Measurements from ENCODE around the gene ULK1. TPM values are rescaled to one million over a fixed set of nuclear protein-coding genes. Genes with fewer than 3 reads are reported as not detected.

Gene ULK1
- total RNA-seq, 1 donor from 2014 or later = 156 TPM

DNA sequence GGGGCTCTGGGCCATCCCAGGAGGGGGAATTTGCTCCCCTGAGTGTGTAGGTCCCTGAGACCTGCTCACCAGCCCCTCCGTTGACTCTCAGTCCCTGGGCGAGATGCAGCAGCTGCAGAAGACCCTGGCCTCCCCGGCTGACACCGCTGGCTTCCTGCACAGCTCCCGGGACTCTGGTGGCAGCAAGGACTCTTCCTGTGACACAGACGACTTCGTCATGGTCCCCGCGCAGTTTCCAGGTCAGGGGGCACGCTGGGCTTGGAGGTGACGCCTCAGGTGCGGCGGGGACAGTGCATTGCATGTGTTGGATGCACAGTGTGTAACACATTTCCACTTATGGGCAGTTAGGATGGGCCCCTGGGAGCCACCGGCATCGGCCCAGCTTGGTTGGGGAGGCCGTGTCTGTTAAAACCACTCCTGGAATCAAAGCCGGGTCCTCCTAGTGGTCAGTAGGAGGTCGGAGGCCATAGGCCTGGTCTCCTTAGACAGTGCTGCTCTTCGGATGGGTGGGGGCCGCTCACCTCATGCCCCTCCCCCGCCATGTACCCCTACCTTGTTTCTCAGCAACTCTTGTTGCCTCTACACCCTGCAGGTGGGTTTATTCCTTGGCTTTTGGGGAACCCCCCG is 17.5 kb downstream of the ULK1 start:
- TF ChIP-seq CTCF (IDR thresholded peaks at IDR 0.05) = no peak
- peaks cover 96% of the 10 kb centered on the region in 2 donors for H3K36me3 ChIP-seq

GRCh38 chr12:131912518-131913274 is 18.3 kb downstream of the ULK1 start:
- H3K27me3 ChIP-seq = no peaks in the 10 kb centered on the region
- H3K4me3 ChIP-seq = no peak overlapping the region
- TF ChIP-seq CTCF (IDR thresholded peaks at IDR 0.05) = no peak
- H3K9me3 ChIP-seq = no peaks in the 10 kb centered on the region
- H3K4me1 ChIP-seq = peaks cover 4 to 10% of the 10 kb centered on the region in 2 donors
- H3K27ac ChIP-seq = peak overlapping the region; percentile 9 to 66
- intact Hi-C loops (cut with DNase I) = loop anchor here (1.0 to 2.0 kb wide), 2 partner anchors 16 kb away; partner anchors contain the start of gene PUS1
- peak; percentile 63 to 94 for DNase-seq (ENCODE audit: low spot score in 2 of 2)
- H3K36me3 ChIP-seq = peaks cover 93 to 94% of the 10 kb centered on the region in 2 donors

More for the DNA sequence above, 17.5 kb downstream of the ULK1 start:
- peaks cover 4 to 10% of the 10 kb centered on the region in 2 donors for H3K4me1 ChIP-seq
- intact Hi-C loops (cut with DNase I) = loop anchor here (1.0 to 2.0 kb wide), 2 partner anchors 16 to 17 kb away; partner anchors contain the start of gene PUS1
- H3K9me3 ChIP-seq = no peaks in the 10 kb centered on the region
- H3K4me3 ChIP-seq = no peak overlapping the region
- DNase-seq (ENCODE audit: low spot score in 2 of 2) = no peak
- no peaks in the 10 kb centered on the region for H3K27me3 ChIP-seq
- H3K27ac ChIP-seq = peak overlapping the region; percentile 9 to 66

- intact Hi-C loops (cut with DNase I) = loop anchor here (2.0 kb wide), 1 partner anchor 15 kb away; the partner anchor contains the start of gene PUS1
- H3K36me3 ChIP-seq = peaks cover 89 to 93% of the 10 kb centered on the region in 2 donors
Observed at GRCh38 chr12:131913666-131914065, 19.2 kb downstream of the ULK1 start.

GRCh38 chr12:131914179-131914702 is 19.8 kb downstream of the ULK1 start:
- no peak for DNase-seq (ENCODE audit: low spot score in 2 of 2)
- peaks cover 87 to 92% of the 10 kb centered on the region in 2 donors for H3K36me3 ChIP-seq
- peaks cover 4 to 10% of the 10 kb centered on the region in 2 donors for H3K4me1 ChIP-seq
- H3K9me3 ChIP-seq = no peaks in the 10 kb centered on the region
- no peaks in the 10 kb centered on the region for H3K27me3 ChIP-seq
- no peak overlapping the region for H3K4me3 ChIP-seq
- TF ChIP-seq CTCF (IDR thresholded peaks at IDR 0.05) = no peak
- H3K27ac ChIP-seq = no peak overlapping the region
- intact Hi-C loops (cut with DNase I) = no loop called here

More at GRCh38 chr12:131913666-131914065, 19.2 kb downstream of the ULK1 start:
- Histone ChIP-seq H3K4me3 (no peak overlapping the region), H3K4me1 (peaks cover 4 to 10% of the 10 kb centered on the region in 2 donors), H3K27me3 (no peaks in the 10 kb centered on the region), H3K27ac (no peak overlapping the region), H3K9me3 (no peaks in the 10 kb centered on the region)
- no peak for TF ChIP-seq CTCF (IDR thresholded peaks at IDR 0.05)
- DNase-seq (ENCODE audit: low spot score in 2 of 2) = no peak

DNA sequence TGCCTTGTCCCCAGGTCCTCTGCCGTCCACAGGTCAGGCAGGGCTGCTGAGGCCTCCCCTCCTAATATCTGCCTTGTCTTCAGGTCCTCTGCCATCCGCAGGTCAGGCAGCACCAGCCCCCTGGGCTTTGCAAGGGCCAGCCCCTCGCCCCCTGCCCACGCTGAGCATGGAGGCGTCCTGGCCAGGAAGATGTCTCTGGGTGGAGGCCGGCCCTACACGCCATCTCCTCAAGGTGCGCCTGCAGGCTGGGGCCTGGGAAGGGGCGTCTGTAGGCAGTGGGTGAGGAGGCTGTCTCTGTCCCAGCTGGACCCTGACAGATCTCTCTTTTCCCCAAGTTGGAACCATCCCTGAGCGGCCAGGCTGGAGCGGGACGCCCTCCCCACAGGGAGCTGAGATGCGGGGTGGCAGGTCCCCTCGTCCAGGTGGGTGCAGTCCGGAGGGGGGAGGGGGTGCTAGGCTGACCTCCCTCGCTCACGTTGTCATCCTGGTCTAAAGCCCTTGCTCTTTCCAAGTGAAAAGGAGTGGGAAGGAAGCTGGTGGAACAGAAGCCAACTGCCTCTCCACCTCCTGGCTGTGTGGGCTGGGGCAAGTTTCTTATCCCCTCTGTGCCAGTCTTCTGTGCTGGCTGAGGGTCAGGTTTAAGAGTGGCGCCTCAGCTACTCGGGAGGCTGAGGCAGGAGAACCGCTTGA is 20.7 kb downstream of the ULK1 start:
- TF ChIP-seq CTCF (IDR thresholded peaks at IDR 0.05) = no peak
- intact Hi-C loops (cut with DNase I) = no loop called here
- Histone ChIP-seq H3K9me3 (no peaks in the 10 kb centered on the region), H3K27me3 (no peaks in the 10 kb centered on the region), H3K36me3 (peaks cover 87 to 91% of the 10 kb centered on the region in 2 donors), H3K4me1 (peaks cover 4 to 10% of the 10 kb centered on the region in 2 donors), H3K4me3 (no peak overlapping the region), H3K27ac (no peak overlapping the region)
- no peak for DNase-seq (ENCODE audit: low spot score in 2 of 2)

Measured in ascending aorta (tissue), 2 donors.